Mucosa of descending colon (tissue), 3 donors: ENCODE results near the gene BTBD10. TPM values are rescaled to one million over a fixed set of nuclear protein-coding genes. Genes with fewer than 3 reads are reported as not detected.
A peak's percentile ranks its signal among the peaks of the same experiment; 100 is the strongest.

Source experiments
- ATAC-seq: fragments of 200-7000 bp; cut with Tn5 transposase; one replicate; pipeline ENCODE4 v1.9.1; 2020; ENCODE audit warnings: mild to moderate bottlenecking, moderate library complexity
- DNase-seq, 3 donors: peaks; one replicate each; pipeline ENCODE4 v3.0.0-alpha.2; 2020
- H3K36me3 ChIP-seq: fragments of 200-600 bp; one replicate; pipeline ENCODE4 v1.8.0; 2021; ENCODE audit warnings: low read depth, mild to moderate bottlenecking
- H3K4me1 ChIP-seq: fragments of 200-600 bp; one replicate; pipeline ENCODE4 v1.8.0; 2021; ENCODE audit warnings: low read depth, mild to moderate bottlenecking
- H3K4me3 ChIP-seq: fragments of 200-600 bp; one replicate; pipeline ENCODE4 v1.8.0; 2021; ENCODE audit warnings: mild to moderate bottlenecking
- H3K9me3 ChIP-seq: fragments of 200-600 bp; one replicate; pipeline ENCODE4 v1.8.0; 2021; ENCODE audit warnings: mild to moderate bottlenecking
- intact Hi-C, 2 donors: fragments of 100-400 bp; cut with DNase I in 1 of 2; cut with micrococcal nuclease in 1 of 2; formaldehyde crosslinking; loops; one replicate each; pipeline versions ENCODE4 v1.11.0 to v1.11.1; 2022; cut with DNase I, micrococcal nuclease
- total RNA-seq, 3 donors: library from RNA; stranded (reverse); fragmentation: NEBNext Ultra II Directional in 2 of 3; extraction: Animal tissue kit (Norgen Biotek cat#: 25700) in 2 of 3; gene quantifications; one replicate each; pipeline versions ENCODE4 v1.2.1 to v1.2.4, GENCODE V29; 2021 to 2023
- TF ChIP-seq, protein P1 (sequence below): fragments of 200-600 bp; IDR thresholded peaks from one replicate; pipeline ENCODE4 v1.8.0; 2022; ENCODE audit warnings: antibody characterized with exemption, mild to moderate bottlenecking
- donor health status: DM: no; HTN: no; CAD: no; lungs with moderate emphysema.
- donor health status: DM: no; HTN: no; CAD: no.
- donor health status: DM: no; HTN: yes; CAD: no.

Gene BTBD10
- total RNA-seq, 3 donors from 2014 or later: 28.2 to 37.8 (median 29.5) TPM

GRCh38 chr11:13338427-13339069 is 124.5 kb downstream of the BTBD10 start:
- Histone ChIP-seq H3K36me3 (no peaks in the 10 kb centered on the region), H3K9me3 (no peaks in the 10 kb centered on the region), H3K4me3 (no peak overlapping the region), H3K4me1 (peaks cover 19% of the 10 kb centered on the region)
- peak; percentile 15 for ATAC-seq
- TF ChIP-seq, protein P1, sequence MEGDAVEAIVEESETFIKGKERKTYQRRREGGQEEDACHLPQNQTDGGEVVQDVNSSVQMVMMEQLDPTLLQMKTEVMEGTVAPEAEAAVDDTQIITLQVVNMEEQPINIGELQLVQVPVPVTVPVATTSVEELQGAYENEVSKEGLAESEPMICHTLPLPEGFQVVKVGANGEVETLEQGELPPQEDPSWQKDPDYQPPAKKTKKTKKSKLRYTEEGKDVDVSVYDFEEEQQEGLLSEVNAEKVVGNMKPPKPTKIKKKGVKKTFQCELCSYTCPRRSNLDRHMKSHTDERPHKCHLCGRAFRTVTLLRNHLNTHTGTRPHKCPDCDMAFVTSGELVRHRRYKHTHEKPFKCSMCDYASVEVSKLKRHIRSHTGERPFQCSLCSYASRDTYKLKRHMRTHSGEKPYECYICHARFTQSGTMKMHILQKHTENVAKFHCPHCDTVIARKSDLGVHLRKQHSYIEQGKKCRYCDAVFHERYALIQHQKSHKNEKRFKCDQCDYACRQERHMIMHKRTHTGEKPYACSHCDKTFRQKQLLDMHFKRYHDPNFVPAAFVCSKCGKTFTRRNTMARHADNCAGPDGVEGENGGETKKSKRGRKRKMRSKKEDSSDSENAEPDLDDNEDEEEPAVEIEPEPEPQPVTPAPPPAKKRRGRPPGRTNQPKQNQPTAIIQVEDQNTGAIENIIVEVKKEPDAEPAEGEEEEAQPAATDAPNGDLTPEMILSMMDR: no peak
- intact Hi-C loops: no loop called here
- no peak for DNase-seq

DNA sequence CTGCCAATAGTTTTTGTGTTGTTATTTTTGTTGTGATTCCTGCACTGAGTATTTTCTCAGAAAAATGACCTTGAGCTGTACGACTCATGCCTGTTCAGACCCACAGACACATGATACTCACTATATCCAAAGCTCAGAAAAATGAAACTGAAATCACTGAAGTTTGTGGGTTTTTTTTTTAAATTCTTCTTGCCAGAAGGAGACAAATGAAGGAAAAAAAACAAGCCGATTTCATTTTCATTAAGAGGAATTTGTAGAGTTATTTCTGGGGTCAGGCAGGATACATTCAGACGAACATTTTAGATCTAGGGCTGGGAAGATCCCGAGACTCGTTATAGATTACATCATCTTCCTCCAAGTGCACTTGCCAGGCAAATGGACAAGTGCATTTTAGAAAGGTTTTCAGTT is 125.0 kb downstream of the BTBD10 start:
- H3K36me3 ChIP-seq: no peaks in the 10 kb centered on the region
- DNase-seq (no peak), ATAC-seq (no peak)
- peaks cover 24% of the 10 kb centered on the region for H3K4me1 ChIP-seq
- TF ChIP-seq, protein P1: no peak
- H3K9me3 ChIP-seq: no peaks in the 10 kb centered on the region
- intact Hi-C loops: no loop called here
- H3K4me3 ChIP-seq: no peak overlapping the region

Other genes with a start within 250 kb of the BTBD10 start
- gene BMAL1, start 185.4 kb downstream of the BTBD10 start, total RNA-seq: 10 to 100 TPM; 26.6 to 40.1 (median 29.8) TPM
- gene PTH, start 32.8 kb upstream of the BTBD10 start, total RNA-seq: not detected
- 100 to 1,000 TPM in 2 of 3 donors, 10 to 100 TPM in 1; 74.3 to 103 (median 102) TPM for gene FAR1, start 205.4 kb upstream of the BTBD10 start, total RNA-seq